Gastrocnemius medialis (tissue), 4 donors: Measurements from ENCODE around the gene SMARCA2. TPM values are rescaled to one million over a fixed set of nuclear protein-coding genes. Genes with fewer than 3 reads are reported as not detected.

Experiments used
- ATAC-seq, 2 donors: fragments of 150-250 bp; one replicate each; pipeline ENCODE4 v1.9.1; 2016
- DNase-seq, 2 donors: peaks; one replicate each; pipeline ENCODE4 v3.0.0-alpha.2; 2019
- H3K27ac ChIP-seq, 4 donors: fragments of 200-600 bp; sonication (generic); 1 replicate in 1 of 4; 2 replicates in 3 of 4; pipeline ENCODE4 v1.5.1; 2016 to 2018; ENCODE audit warnings: mild to moderate bottlenecking in 2 of 4, moderate library complexity in 1 of 4
- H3K27me3 ChIP-seq, 3 donors: fragments of 200-600 bp; sonication (generic) in 2 of 3; 1 replicate in 1 of 3; 2 replicates in 2 of 3; pipeline versions ENCODE4 v1.5.1 to v1.6.0; 2016 to 2019; ENCODE audit warnings: mild to moderate bottlenecking in 1 of 3, moderate library complexity in 1 of 3
- H3K36me3 ChIP-seq, 2 donors: fragments of 200-600 bp; sonication (generic) in 1 of 2; one replicate each; pipeline ENCODE4 v1.5.1; 2017 to 2018
- H3K4me1 ChIP-seq, 2 donors: fragments of 200-600 bp; sonication (generic) in 1 of 2; one replicate each; pipeline ENCODE4 v1.5.1; 2016 to 2017; ENCODE audit warnings: mild to moderate bottlenecking in 2 of 2
- H3K4me3 ChIP-seq, 4 donors: fragments of 200-600 bp; sonication (generic) in 3 of 4; 1 replicate in 1 of 4; 2 replicates in 3 of 4; pipeline ENCODE4 v1.5.1; 2016 to 2019; ENCODE audit warnings: mild to moderate bottlenecking in 2 of 4
- H3K9me3 ChIP-seq, 3 donors: fragments of 200-600 bp; sonication (generic) in 2 of 3; 1 replicate in 1 of 3; 2 replicates in 2 of 3; pipeline ENCODE4 v1.5.1; 2016 to 2019
- POLR2A ChIP-seq, 2 donors: fragments of 450-650 bp; IDR thresholded peaks; one replicate each; pipeline ENCODE4 v1.6.1; 2017; ENCODE audit warnings: antibody characterized with exemption in 2 of 2, mild to moderate bottlenecking in 2 of 2, moderate library complexity in 2 of 2
- in situ Hi-C, 4 donors: fragments of 200-750 bp; cut with MboI; loops; one replicate each; pipeline versions ENCODE4 v1.15.0 to v1.8.0; 2017; ENCODE audit warnings: low sequenced_read_pairs in 4 of 4
- intact Hi-C: fragments of 100-400 bp; cut with DNase I; formaldehyde crosslinking; loops from one replicate; pipeline ENCODE4 v1.15.1; 2023; ENCODE audit warnings: low total_unique reads
- total RNA-seq, 4 donors: library from RNA; depleted of rRNA; stranded (reverse); fragments of >200 nt; gene quantifications; one replicate each; pipeline versions ENCODE4 v1.1.0 to v1.2.3, GENCODE V29; 2016
- TF ChIP-seq, protein P1 (sequence below), 5 experiments: fragments of 450-650 bp in 3 of 5; fragments of 200-600 bp in 2 of 5; sonication (generic) in 2 of 5; IDR thresholded peaks in 4 of 5; conservative IDR thresholded peaks in 1 of 5; 1 replicate in 4 of 5; 2 replicates in 1 of 5; pipeline ENCODE4 v1.5.1; 2016 to 2019; ENCODE audit warnings: antibody characterized with exemption in 5 of 5, mild to moderate bottlenecking in 3 of 5, moderate library complexity in 3 of 5

SMARCA2 gene
- total RNA-seq, 4 donors from 2014 or later = 54.6 to 69.7 (median 63.0) TPM

- Histone ChIP-seq H3K4me3 (no peak overlapping the region), H3K27ac (no peak overlapping the region), H3K36me3 (peaks cover 0 to 43% of the 10 kb centered on the region in 2 donors), H3K27me3 (no peaks in the 10 kb centered on the region), H3K4me1 (no peaks in the 10 kb centered on the region), H3K9me3 (no peaks in the 10 kb centered on the region)
- TF ChIP-seq, protein P1, sequence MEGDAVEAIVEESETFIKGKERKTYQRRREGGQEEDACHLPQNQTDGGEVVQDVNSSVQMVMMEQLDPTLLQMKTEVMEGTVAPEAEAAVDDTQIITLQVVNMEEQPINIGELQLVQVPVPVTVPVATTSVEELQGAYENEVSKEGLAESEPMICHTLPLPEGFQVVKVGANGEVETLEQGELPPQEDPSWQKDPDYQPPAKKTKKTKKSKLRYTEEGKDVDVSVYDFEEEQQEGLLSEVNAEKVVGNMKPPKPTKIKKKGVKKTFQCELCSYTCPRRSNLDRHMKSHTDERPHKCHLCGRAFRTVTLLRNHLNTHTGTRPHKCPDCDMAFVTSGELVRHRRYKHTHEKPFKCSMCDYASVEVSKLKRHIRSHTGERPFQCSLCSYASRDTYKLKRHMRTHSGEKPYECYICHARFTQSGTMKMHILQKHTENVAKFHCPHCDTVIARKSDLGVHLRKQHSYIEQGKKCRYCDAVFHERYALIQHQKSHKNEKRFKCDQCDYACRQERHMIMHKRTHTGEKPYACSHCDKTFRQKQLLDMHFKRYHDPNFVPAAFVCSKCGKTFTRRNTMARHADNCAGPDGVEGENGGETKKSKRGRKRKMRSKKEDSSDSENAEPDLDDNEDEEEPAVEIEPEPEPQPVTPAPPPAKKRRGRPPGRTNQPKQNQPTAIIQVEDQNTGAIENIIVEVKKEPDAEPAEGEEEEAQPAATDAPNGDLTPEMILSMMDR (IDR thresholded peaks at IDR 0.05 in 4 of 5, conservative IDR thresholded peaks at IDR 0.05 in 1 of 5) = peak in 2 of 5 experiments; percentile 22 to 29
- TF ChIP-seq POLR2A (IDR thresholded peaks at IDR 0.05) = no peak
- ATAC-seq = peak in 1 of 2 donors; percentile 61
- DNase-seq = no peak
- intact Hi-C loops (no loop called here), in situ Hi-C loops (no loop called here)
These were observed 51.4 kb downstream of the SMARCA2 start for GRCh38 chr9:2066312-2067273.

GRCh38 chr9:2072752-2073405 lies 57.7 kb downstream of the SMARCA2 start:
- in situ Hi-C loops (no loop called here), intact Hi-C loops (no loop called here)
- DNase-seq (no peak), ATAC-seq (no peak)
- Histone ChIP-seq H3K27ac (no peak overlapping the region), H3K27me3 (no peaks in the 10 kb centered on the region), H3K36me3 (peaks cover 2 to 81% of the 10 kb centered on the region in 2 donors), H3K4me3 (no peak overlapping the region), H3K4me1 (no peaks in the 10 kb centered on the region), H3K9me3 (no peaks in the 10 kb centered on the region)
- TF ChIP-seq, protein P1 (IDR thresholded peaks at IDR 0.05 in 4 of 5, conservative IDR thresholded peaks at IDR 0.05 in 1 of 5) = no peak
- no peak for TF ChIP-seq POLR2A (IDR thresholded peaks at IDR 0.05)

DNA sequence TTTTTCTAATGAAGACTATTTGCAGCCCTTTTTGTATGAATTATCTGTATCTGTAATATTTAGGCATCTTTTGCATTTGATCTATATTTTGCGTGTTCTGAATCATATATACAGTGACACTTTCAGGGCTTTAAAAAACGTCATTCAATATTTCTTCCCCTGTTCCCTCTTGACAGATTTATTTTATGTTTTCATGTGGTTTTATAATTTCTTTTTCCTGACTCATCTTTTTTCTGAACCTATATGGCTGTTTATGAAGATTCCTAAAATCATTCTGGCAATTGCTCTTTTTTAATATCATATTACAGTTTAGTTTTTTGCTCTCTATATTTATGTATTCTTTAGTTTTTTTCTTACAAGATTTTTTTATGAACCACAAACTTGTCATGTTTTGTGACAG lies 67.6 kb downstream of the SMARCA2 start:
- H3K27ac ChIP-seq = no peak overlapping the region
- peaks cover 0 to 3% of the 10 kb centered on the region in 2 donors for H3K4me1 ChIP-seq
- H3K4me3 ChIP-seq = no peak overlapping the region
- H3K27me3 ChIP-seq = no peaks in the 10 kb centered on the region
- TF ChIP-seq POLR2A (IDR thresholded peaks at IDR 0.05) = no peak
- TF ChIP-seq, protein P1 (IDR thresholded peaks at IDR 0.05 in 4 of 5, conservative IDR thresholded peaks at IDR 0.05 in 1 of 5) = no peak
- H3K36me3 ChIP-seq = peaks cover 0 to 70% of the 10 kb centered on the region in 2 donors
- in situ Hi-C loops = loop anchor here in 1 of 4 donors (25.0 kb wide), 1 partner anchor 370 kb away; no protein-coding TSS in a partner anchor
- H3K9me3 ChIP-seq = no peaks in the 10 kb centered on the region
- no peak for ATAC-seq
- intact Hi-C loops = loop anchor here (10.0 kb wide), 1 partner anchor 138 kb away; no protein-coding TSS in a partner anchor
- no peak for DNase-seq

DNA sequence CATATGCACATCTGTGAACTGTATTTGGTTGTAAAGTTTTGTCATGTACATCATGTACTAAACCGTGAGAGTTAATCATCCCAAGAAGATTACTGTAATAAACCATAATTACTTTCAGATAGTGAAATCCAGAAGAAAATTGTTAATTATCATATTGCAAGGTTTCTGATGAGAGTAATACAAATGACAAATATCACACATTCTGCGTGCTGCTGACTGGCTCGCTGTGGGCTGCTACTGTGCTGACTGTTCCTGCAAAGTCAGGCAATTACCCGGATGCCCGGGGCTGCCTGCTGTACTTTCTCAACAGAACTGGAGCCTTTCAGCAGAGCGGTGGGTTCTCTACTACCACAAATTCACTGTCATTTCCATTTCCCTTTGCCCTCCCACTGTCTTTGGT lies 68.3 kb downstream of the SMARCA2 start:
- Histone ChIP-seq H3K4me3 (no peak overlapping the region), H3K27me3 (no peaks in the 10 kb centered on the region), H3K4me1 (peaks cover 0 to 3% of the 10 kb centered on the region in 2 donors), H3K9me3 (no peaks in the 10 kb centered on the region), H3K27ac (no peak overlapping the region), H3K36me3 (peaks cover 0 to 70% of the 10 kb centered on the region in 2 donors)
- intact Hi-C loops = loop anchor here (10.0 kb wide), 1 partner anchor 139 kb away; no protein-coding TSS in a partner anchor
- in situ Hi-C loops = loop anchor here in 1 of 4 donors (25.0 kb wide), 1 partner anchor 371 kb away; no protein-coding TSS in a partner anchor
- TF ChIP-seq POLR2A (IDR thresholded peaks at IDR 0.05) = no peak
- TF ChIP-seq, protein P1 (IDR thresholded peaks at IDR 0.05 in 4 of 5, conservative IDR thresholded peaks at IDR 0.05 in 1 of 5) = no peak
- DNase-seq = no peak
- no peak for ATAC-seq
